GM18505 (cell line): ENCODE data around the gene EPS8L3.

ENCODE experiments used
- ATAC-seq: cut with Tn5 transposase; IDR thresholded peaks from one replicate; pipeline ENCODE4 v1.9.1; 2021; ENCODE audit not compliant: unreplicated experiment
- POLR2A ChIP-seq: IDR thresholded peaks from 4 replicates; pipeline ENCODE4 v1.6.1; 2011; ENCODE audit warnings: borderline replicate concordance; ENCODE audit not compliant: insufficient read depth, insufficient read length; ENCODE audit errors: extremely low read depth

Gene EPS8L3

DNA sequence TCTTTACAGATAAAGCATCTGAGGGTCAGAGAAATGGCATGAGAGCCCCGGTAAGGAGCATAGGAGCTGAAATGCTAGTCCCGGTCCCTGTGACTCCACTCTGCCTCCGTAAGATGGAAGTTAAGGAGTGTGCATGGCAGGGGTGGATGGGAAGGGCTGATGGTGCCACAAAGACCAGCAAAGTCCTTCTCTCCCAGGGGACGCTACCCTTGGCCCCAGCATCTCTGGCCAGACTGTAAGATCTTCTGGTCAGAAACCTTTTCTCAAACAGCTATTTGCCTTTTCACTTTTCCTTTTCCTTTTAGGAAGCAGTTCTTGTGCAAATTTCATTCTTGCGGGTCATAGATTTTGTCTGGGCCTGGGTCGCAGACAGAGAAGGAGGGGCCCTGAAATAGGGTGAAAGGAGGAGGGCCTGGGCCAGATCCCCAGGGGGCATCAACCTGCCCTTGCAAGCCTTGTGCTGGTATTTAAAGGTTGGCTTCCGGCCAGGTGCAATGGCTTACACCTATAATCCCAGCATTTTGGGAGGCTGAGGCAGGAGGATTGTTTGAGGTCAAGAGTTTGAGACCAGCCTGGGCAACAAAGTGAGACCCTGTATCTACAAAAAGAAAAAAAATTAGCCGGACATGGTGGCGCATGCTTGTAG is 14.4 kb upstream of the EPS8L3 start:
- ATAC-seq = no peak
- TF ChIP-seq POLR2A = no peak

- ATAC-seq = no peak
- TF ChIP-seq POLR2A = no peak
Measured at GRCh38 chr1:109777436-109777835, 13.7 kb upstream of the EPS8L3 start.

GRCh38 chr1:109776911-109777310 is 13.2 kb upstream of the EPS8L3 start:
- ATAC-seq = no peak
- no peak for TF ChIP-seq POLR2A

GRCh38 chr1:109776206-109776835 is 12.6 kb upstream of the EPS8L3 start:
- TF ChIP-seq POLR2A = no peak
- ATAC-seq = no peak

GRCh38 chr1:109775398-109775797 is 11.7 kb upstream of the EPS8L3 start:
- ATAC-seq = no peak
- TF ChIP-seq POLR2A = no peak

GRCh38 chr1:109773900-109774485 is 10.3 kb upstream of the EPS8L3 start:
- ATAC-seq = no peak
- TF ChIP-seq POLR2A = no peak

DNA sequence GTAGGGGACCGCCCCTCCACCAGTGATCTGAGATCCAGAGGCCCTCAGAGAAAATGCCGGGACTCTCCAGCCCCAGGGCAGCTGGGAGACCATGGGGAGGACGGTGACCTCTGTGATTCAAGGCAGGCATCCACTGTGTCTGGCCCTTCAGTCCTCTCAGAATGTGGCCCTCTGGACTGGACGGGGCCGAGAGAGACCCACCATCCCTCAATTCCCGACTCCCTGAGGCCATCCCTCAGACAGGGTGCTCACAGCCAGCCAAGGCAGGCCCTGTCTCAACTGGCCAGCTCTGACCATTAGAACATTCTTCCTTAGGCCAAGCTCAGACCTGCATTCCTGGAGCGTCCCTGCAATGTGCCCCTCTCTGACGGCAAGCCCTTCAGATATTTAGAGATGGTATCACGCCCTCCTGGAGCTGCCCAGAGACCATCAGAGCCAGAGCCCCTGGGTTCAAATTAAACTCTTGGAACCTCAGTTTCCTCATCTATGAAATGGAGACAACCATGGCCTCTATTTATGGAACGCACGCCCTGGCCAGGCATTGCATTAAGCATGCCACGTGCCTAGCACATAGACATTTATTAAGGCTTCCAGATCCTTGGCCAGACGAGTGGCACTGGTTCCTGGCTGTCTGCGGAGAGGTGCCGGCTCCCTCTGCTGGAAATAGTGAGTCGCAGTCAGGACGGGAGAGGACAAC is 9.6 kb upstream of the EPS8L3 start:
- ATAC-seq = no peak
- TF ChIP-seq POLR2A = no peak

GRCh38 chr1:109772658-109773202 is 9.0 kb upstream of the EPS8L3 start:
- TF ChIP-seq POLR2A = no peak
- ATAC-seq = no peak

DNA sequence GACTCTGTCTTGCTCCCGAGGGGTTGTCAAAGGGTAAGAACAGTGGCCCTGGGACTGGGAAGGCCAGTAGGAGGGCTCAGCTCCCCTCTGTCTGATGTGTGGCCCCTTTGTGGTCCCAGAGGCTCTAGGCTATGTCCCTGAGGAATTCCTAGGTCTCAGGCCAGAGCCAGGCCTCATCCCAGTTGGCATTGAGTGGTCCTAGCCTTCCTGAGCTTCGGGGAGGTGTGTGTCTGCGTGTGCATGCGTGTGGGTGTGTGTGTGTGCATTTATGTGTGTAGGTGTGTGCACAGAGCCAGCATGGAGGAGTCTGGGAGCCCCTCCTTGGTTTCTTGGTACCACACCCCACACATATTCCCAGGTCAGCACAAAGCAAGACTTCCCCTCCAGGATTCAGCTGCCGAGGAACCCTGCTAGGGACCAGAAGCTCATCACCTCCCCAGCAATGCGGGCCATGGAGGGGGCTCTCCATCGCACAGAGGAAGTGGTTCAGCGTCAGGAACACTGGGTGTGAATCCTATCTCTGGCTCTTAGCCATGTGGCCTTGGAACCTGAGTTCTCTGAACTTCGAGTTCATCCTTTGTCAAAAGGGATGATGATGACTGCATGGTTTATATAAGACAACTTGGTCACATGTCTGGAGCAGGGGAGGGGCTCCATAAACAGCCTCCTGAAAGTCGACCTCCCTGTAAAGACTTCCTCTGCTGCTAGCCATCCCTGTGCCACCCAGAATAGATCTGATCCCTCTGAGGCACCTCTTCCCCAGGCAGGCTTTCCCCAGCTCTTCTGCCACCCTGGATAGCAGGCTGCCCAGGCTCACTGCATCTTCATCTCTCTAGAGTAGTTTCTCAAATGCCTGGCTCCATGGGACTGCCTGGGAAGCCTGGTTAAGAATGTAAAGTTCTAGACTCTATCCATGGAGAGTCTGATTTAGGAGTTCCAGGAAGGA is 8.3 kb upstream of the EPS8L3 start:
- ATAC-seq = no peak
- TF ChIP-seq POLR2A = no peak

DNA sequence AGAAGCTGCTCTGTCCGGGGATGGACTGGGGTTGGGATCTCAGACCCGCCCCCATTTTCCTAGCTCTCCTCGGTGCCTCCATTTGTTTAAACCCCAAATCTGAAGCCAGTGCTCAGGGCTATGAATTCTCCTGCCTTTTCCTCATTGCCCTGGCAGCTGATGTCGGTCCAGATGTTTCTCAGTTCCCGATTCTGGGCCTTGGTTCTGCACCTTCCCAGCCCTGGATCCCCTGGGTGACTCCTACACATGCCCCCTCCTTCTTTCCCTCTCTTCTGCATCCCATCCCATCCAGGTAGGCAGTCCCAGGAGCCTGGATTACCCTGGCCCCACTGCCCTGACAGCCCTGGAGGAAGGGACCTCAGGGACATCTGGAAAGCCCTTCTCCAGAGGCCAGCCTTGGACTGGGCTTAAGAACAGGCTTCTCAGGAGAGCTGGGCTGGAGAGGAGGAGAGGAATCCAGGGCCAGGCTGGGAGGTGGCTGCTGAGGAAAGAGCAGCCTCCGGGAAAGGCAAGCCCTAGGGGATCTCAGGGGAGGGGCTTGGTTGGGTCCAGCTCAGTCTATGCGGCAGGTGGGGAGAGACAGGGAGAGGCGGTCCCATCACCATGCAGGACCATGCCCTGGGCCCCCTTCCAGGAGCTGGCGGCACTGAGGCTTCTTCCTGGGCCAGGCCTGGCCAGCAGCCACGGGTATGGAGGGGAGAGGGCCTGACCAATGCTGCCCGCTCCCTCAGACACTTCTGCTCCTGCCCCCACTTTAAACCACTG is 6.8 kb upstream of the EPS8L3 start:
- ATAC-seq = no peak
- no peak for TF ChIP-seq POLR2A

- no peak for ATAC-seq
Measured at GRCh38 chr1:109769330-109770078, 5.8 kb upstream of the EPS8L3 start.

More at GRCh38 chr1:109769330-109770078, 5.8 kb upstream of the EPS8L3 start:
- no peak for TF ChIP-seq POLR2A
